Upper lobe of left lung (tissue), 4 donors: ENCODE results near the gene AQP5.

ENCODE experiments used
- EP300 ChIP-seq, 4 donors: sonication (generic); formaldehyde crosslinking; IDR thresholded peaks; one replicate each; pipeline ENCODE4 v1.5.1; 2017; ENCODE audit warnings: antibody characterized with exemption in 4 of 4, control low read depth in 2 of 4
- POLR2A ChIP-seq, 4 donors: fragments of 450-650 bp; IDR thresholded peaks; one replicate each; pipeline ENCODE4 v1.5.1; 2016 to 2017; ENCODE audit warnings: antibody characterized with exemption in 4 of 4, mild to moderate bottlenecking in 2 of 4
- TF ChIP-seq, protein P1 (sequence below), 6 experiments: fragments of 450-650 bp in 4 of 6; fragments of 200-600 bp in 2 of 6; sonication (generic) in 2 of 6; IDR thresholded peaks; one replicate each; pipeline ENCODE4 v1.5.1; 2016 to 2019; ENCODE audit warnings: antibody characterized with exemption in 6 of 6

GRCh38 chr12:49951411-49952240 lies 10.0 kb upstream of the AQP5 start:
- TF ChIP-seq, protein P1, sequence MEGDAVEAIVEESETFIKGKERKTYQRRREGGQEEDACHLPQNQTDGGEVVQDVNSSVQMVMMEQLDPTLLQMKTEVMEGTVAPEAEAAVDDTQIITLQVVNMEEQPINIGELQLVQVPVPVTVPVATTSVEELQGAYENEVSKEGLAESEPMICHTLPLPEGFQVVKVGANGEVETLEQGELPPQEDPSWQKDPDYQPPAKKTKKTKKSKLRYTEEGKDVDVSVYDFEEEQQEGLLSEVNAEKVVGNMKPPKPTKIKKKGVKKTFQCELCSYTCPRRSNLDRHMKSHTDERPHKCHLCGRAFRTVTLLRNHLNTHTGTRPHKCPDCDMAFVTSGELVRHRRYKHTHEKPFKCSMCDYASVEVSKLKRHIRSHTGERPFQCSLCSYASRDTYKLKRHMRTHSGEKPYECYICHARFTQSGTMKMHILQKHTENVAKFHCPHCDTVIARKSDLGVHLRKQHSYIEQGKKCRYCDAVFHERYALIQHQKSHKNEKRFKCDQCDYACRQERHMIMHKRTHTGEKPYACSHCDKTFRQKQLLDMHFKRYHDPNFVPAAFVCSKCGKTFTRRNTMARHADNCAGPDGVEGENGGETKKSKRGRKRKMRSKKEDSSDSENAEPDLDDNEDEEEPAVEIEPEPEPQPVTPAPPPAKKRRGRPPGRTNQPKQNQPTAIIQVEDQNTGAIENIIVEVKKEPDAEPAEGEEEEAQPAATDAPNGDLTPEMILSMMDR (IDR thresholded peaks at IDR 0.05): no peak
- TF ChIP-seq POLR2A (IDR thresholded peaks at IDR 0.05) (no peak), EP300 (IDR thresholded peaks at IDR 0.05) (no peak)
